G401 (cell line): ENCODE results near the gene ENOX1. TPM values are rescaled to one million over a fixed set of nuclear protein-coding genes. Genes with fewer than 3 reads are reported as not detected.
"Not testable (repeated sequence)": the region's sequence is repeated elsewhere in the genome, so short reads cannot be mapped to it uniquely, and the experiment has no call there.

Experiments
- DNase-seq: peaks from one replicate; pipeline ENCODE4 v3.0.0-alpha.2; 2015; ENCODE audit warnings: low spot score
- in situ Hi-C: cut with HindIII; loops from 2 replicates; pipeline ENCODE4 v1.10.0; 2016; ENCODE audit warnings: low sequenced_read_pairs, mixed read lengths
- total RNA-seq: library from RNA; depleted of rRNA; stranded (reverse); fragments of >200 nt; shearing (Covaris generic); gene quantifications from 2 replicates; pipeline ENCODE4 v1.2.3, GENCODE V29; 2014; rRNA removed

The ENOX1 gene
- not detected in 2 replicates for total RNA-seq

DNA sequence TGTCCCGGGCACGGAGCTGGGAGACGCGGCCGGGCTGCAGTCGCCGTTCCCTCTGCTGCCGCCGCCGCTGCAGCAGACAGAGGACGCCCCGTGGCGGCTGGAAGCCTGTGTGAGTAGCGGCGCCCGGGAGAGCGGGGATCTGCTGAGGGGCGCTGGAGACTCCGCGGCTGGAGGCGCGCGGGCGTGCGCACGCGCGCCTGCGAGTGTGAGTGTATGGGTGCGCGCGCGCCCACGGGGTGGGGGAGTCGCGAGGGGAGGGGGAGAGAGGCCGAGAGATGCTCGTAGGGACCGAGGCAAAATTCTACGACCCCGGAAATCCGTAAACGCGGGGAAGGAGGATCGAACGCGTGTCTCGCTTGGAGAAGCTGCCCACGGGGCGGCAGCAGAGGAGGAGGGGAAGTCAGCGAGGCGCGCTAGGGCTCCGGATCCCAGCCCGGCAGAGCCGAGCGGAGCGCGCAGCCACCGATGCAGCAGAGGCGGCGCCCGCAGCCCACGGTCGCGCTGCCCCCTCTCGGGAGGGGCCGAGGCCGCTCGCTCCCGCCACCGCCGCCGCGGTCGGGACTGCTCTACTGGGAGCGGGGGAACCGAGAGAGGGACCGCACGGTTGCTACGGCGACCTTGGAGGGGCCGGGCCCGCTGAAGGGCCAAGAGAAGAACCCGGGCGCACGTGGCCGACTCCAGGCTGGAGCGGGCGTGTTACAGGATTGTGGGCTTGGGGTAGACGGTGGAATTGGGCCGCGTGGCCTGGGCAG, at the start of gene ENOX1:
Gene ENOX1 (minus strand): TSS at position 207 of the 752 bp plus-strand sequence.
- in situ Hi-C loops = no loop called here
- DNase-seq = peak; percentile 50

DNA sequence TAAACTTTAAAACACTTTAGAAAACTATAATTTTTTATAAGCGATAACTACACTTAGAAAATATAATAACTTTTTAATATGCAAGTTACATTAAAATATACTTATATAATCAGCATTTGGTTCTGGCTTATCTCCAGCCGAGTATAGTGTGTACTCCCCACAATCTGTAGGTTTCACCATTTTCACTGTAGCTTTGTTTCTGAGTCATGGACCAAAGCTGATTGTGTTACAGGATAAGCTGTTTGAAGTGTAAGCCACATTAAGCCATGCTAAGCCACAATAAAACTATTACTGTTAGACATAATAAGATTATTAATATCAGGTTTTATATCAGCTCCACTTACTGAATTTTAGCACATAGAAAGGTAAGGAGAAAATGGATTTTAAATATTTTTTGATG, 48.9 kb upstream of the ENOX1 start:
- in situ Hi-C loops = no loop called here
- no peak for DNase-seq

DNA sequence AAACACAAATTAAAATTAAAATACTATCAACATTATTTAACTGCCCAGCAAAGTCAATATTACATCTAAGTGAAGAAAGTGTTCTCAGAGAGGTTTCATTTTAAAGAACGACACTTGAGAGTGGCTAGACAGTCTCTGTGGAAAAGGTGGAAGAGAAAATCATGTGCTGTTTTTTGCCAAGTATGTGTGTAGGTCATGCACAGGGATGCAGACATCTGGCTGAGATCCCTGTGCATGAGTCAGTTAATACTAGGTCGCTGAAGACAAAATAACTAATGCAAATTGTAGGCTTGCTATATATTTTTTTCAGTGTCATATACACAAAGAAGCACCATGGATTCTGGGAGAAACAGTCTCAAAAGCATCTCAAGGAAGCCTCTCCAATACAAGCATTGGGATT, 44.3 kb upstream of the ENOX1 start:
- in situ Hi-C loops = no loop called here
- DNase-seq = no peak

DNA sequence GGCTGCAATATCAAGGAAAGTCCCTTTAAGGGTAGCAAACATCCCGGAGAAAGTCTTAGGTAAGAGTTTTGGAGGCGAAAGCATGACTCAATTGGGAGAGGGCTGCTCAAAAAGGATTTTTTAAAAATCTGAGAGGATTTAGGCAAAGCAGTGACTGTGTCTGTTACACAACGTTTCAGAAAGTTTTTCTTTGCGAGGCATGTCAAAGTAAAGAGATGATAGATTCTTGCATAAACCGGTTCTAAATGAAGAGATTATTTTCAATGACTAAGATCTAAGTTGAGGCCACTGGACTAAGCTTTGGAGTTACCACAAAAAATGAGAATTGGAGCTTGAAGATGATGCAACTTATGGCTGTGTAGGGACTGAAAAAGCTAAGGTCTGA, 43.7 kb upstream of the ENOX1 start:
- in situ Hi-C loops = no loop called here
- DNase-seq = no peak

DNA sequence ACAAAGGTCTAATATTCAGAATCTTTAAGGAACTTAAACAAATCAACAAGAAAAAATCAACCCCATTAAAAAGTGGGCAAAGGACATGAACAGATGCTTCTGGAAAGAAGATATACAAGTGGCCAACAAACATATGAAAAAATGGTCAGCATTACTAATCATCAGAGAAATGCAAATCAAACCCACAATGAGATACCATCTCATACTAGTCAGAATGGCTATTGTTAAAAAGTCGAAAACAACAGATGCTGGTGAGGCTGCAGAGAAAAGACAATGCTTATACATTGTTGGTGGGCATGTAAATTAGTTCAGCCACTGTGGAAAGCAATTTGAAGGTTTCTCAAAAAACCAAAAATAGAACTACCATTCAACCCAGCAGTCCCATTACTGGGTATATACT, 37.9 kb upstream of the ENOX1 start:
- in situ Hi-C loops, DNase-seq: not testable (repeated sequence)

DNA sequence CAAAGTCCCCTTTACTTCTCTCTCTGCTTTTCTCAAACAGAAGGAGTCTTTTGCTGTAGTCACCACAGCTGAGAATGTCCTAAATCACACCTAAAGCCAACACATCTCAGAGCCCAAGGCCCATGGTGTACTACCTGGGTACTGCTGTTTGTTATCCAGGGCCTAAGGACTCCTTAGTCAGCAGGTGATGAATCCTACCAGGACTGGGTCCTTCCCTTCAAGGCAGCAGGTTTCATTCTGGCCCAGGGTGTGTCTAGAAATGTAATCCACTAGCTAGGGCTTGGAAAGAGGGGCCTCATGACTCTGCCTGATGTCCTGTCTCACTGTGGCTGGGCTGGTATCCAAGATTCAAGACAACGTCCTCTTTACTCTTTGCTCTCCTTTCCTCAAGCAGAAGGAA, 36.2 kb upstream of the ENOX1 start:
- in situ Hi-C loops = no loop called here
- no peak for DNase-seq

DNA sequence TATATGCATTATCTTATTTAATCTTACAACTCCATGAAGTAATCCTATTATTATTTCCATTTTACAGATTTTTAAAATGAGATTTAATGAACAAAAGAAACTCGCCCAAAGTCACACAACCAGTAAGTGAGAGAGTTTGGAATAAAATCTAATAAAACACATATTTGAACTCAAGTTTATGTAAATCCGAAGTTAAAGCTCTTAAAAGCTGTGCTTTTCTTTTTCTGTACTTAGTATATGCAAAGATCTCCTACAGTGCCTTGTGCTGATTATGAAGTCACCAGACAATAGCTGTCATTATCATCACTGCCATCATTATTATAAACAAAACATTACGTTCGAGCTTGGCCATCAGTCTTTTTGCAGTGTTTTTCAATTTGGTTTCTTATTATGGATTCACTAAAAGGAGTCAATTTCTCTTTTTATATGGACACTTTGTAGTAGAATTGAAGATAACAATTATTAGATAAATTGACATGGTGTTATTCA, 29.7 kb upstream of the ENOX1 start:
- DNase-seq = no peak
- in situ Hi-C loops = no loop called here

DNA sequence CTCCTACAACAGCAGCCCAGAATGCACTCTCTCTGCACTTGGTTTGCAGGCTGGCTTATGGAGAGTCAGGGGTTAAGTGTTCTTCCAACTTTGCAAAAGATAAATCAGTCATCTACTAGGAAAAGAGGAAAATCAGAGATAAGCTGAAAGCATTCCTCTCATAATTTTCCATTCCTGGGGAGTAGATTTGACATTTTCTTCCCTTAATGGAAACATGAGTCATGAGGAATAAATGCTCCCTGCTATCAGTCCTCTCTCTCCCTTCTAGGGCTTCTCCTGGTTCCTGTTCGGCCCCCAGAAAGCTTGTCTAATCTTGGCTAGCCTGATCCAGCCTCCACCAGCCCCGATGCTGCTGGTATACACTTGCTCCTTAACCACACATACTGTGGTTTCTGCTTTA, 28.4 kb upstream of the ENOX1 start:
- in situ Hi-C loops = no loop called here
- DNase-seq = no peak

DNA sequence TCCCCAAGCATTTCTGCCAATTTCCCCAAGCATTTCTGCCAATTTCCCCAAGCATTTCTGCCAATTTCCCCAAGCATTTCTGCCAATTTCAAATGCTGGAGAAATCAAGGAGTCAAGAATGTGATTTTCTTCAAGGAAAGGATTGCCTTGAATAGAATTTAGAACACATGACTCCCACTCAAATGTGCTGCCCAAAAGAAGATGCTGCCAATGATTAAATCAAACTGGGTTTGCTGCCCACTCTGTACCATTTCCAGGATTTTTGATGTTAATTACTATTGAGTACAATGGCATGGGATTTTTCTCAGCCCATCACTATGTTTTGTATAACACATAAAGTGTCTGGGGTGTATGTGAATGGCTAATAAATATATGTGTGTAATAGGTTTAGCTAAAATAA, 21.9 kb upstream of the ENOX1 start:
- in situ Hi-C loops = no loop called here
- no peak for DNase-seq

DNA sequence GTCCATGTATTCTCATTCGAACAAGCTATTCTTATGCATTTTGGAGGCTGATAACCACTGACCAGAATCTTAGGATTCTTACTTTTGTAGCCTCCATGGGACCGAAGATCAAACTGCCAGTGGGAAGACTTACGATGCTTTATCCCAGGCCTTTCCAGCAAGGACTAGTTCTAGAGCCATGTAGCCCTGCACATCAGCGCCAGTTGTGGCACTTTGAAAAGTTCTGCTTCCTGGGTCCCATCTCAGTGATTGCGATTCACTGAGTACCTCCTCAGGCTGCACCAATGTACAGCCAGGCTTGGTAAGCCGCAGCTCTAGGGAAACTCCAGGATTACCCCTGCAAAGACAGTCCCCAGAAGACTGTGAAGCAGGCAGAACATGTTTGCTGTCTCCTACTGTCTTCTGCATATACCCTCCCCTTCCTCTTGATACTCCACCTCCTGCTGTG, 18.9 kb upstream of the ENOX1 start:
- in situ Hi-C loops = no loop called here
- DNase-seq = no peak

DNA sequence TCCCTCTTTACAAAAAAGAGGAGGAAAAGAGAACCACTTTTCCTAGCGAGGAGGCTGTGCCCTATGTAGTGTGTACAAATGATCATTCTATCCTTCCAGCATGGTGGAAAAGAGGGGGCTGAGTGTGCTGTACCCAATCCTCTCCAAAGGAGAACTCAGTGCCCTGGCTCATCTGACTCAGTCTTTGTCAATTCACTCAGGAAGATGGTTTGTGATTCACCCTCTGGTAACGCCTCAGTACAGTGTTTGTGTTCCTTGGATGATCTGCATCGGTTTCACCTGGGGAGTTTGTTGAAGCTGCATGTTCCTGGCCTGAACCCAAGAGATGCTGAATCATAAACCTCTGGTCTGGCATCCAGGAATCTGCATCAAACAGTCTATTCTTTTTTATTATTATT, 18.3 kb upstream of the ENOX1 start:
- in situ Hi-C loops = no loop called here

DNA sequence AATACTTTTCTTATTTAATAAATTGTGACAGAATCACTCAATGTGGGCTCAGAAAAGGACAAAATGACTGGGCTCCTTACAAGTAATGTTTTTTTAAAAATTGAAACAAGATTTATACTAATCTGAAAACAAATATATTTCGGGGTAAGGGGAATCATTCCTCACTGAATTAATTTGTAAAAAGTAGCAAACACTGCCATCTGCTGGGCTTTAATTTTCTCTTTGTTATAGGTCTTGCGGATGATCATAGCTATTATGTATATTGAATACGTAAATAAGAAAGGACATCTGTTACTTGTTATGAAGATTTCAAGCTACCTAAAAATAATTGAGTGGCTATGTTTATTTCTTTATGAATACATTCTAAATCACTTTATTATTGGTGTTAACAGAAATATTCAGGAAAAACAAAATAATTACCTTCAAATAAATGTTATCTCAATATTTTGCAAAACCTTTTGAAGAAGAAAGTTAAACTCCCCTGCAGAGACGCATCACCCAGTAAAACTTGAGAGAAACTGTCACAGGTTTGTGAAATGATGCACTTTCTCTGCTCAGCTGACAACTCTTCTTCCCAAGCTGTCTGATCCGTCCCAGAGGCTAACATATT, 17.8 kb upstream of the ENOX1 start:
- in situ Hi-C loops = no loop called here
- DNase-seq = peak; percentile 73

More for the DNA sequence above, 18.3 kb upstream of the ENOX1 start:
- DNase-seq = no peak

DNA sequence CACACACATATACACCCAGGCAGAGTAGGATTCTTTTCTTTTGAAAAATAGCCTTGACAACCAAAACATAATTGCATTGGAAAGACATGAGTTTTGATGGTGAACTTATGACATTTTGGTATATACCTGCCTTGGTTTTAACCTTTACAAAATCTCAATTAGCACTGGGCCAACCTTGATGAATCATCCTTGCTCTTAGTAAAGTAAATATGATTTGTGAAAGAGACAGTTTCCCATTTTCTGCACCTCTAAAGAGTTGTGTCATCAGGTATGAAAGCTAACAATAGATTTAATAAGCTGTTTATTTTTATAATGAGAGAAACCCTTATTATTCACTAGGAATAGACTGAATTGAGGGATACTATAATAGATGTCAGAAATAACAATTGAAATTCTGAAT, 15.7 kb upstream of the ENOX1 start:
- in situ Hi-C loops = no loop called here
- no peak for DNase-seq

DNA sequence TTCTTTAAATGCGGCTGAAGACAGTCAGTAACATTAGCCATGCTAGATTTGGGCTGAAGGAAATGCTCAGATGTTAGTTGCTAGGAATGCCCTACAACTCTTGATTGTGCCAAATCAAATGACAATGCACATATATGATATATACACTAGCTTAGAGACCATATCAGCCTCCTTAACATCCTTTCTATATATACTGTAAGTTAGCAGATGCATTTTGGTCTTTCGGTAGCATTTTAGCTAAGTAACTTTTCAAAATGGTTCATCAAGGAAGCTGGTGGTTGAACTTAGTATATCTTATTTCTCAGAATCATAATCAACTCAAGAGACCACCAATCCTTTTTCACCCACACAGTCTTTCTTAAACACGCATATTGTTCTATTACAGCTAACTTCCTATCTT, 14.1 kb upstream of the ENOX1 start:
- in situ Hi-C loops = no loop called here
- DNase-seq = no peak

DNA sequence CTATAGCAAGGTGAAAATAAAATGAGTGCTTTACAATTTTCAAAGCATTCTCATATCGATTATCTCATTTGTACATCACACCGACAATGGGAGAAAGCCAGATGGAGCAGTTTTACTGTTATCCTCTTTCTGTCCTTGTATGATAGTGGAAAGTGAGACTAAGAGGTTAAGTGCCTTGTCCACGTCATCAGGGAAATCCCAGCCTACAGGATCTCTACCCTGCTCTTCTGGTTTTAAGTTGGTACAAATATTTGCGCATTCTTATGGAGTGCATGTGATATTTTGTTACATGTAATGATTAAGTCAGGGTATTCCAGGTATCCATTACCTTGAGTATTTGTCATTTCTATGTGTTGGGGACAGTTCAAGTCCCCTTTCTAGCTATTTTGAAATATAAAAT, 12.4 kb upstream of the ENOX1 start:
- in situ Hi-C loops = no loop called here
- DNase-seq = no peak

DNA sequence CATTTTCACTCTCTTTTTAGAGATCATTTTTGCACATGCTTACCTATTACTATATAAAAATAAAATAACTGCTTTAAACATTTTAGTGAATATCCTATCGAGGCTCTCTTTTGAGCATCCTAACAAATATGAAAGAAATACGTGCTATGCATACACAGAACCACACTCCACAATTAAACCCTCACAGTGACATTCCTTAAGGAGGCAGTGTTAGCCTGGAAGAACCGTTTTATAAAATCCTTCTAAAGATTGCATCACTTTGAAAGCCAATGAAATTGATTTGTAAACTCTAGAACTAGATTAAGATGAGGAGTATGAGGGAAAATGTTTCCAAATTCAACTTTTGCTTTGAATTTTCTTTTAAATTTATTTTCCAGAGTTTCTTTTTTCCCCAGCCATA, 11.1 kb upstream of the ENOX1 start:
- in situ Hi-C loops = no loop called here
- no peak for DNase-seq

DNA sequence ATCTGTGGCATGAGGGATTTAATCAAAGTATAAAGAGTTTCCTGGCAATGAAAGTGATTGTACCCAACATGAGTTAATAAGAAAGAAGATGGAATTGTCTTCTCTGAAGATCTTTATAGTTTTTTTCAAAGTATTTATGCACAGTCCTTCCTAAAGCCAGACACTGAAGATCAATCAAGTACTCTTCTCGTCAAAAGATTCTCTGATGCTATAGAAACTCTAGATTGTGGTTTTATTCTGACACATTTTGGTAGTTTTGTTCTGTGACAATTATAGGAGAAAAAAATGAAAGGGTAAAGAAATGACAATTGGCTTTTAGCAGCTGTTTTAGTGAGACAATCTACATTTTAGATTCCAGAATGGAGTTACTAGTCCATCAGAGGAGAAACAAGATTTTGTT, 10.4 kb upstream of the ENOX1 start:
- DNase-seq = no peak
- in situ Hi-C loops = no loop called here

DNA sequence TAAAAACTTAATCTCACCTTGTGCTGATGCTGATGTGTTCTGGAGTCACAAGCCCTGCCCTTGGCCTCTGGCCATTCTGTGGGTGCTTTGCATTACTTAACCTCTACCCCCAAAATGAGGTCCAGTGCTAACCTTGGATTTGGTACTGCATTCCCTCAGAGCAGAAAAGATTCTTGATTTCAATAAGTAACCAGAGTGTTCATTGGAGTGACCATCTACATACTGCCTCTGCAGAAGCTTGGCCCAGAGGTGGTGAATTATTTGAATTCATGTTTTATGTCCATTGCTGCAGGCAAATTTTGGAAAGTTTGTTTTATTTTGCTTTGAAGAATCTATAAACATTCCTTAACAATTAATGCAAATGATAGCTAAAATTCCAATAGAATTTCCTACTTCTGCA, 7.6 kb upstream of the ENOX1 start:
- DNase-seq = no peak
- in situ Hi-C loops = no loop called here

DNA sequence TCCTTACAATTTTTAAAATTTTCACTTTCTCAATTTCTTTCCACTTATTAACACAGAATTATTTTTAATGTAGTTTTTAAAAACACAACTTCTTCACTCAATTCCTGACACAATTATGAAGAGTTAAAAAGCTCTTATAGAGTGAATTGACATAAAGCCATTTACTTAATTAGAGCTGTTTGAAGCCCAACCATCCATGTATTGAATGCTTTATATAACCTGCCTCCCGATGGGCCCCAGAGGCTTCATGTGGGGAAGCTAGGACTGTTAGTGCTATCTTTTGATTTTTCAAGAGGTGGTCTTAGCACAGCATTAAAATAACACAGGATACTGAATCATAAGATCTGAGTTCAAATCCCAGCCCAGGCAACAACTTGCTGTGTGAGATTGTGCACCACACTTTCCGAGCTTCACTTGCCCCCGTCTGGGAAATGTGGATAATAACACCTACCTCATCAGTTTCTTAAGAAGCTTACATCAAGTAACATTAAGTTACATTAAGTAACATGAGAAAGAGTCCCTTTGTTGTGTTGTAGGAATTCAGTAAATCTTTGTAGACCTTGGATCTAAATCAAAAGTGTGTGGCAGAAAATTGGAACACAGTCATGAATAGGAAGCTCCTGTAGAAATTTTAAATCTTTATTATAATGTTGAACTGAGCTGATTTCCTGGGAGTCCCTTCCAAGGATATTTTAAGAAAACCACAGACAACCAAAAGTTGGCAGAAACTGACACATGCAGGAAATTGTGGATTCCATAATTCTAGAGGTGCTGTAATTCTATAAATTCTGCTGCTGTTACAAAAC, 5.5 kb upstream of the ENOX1 start:
- in situ Hi-C loops = no loop called here
- no peak for DNase-seq

DNA sequence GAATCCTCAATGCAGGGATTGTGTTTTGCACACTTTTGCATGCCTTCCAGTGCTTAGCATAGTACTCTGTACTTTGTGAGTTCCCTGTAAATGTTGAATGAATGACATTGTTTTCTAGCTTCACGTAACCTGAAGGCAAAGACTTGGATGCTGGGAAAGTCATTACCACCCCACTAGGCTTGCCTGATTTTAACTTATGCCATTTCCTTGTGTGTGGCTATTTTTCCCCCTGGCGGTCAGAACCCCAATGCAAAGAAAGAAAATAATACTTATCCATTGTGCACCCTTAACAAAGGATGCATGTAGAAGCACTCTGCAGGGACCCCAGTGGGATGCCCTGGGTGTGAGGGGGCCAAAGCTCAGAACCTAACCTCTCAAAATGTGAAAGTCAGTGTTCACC, 1.2 kb upstream of the ENOX1 start:
- in situ Hi-C loops = no loop called here
- DNase-seq = no peak
